ENCODE measurements around the gene DDHD1.

DDHD1 gene

DNA sequence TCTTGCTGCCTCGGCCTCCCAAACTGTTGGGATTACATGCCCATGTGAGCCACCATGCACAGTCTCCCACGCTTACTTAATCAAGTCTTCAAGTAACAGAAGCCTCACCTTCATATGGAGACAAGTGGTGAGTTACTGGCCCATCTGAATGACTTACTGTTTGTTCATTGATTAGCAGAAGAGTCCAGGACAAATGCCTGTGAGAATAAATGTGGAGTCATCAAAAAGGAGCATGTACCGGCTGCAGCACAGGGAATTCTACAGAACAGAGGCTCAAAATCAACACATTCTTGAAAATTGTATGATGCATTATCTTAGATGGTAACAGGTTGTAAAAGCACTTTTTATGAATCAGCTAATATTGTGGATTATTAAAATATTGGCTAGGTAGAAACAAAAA lies 129.8 kb downstream of the DDHD1 start:
- Histone ChIP-seq H3K79me2 (ENCODE audit: low read length) (no peaks in the 10 kb centered on the region), H3K4me1 (ENCODE audit: low read length) (no peaks in the 10 kb centered on the region), H3K9me3 (ENCODE audit: insufficient read depth, low read length) (no peaks in the 10 kb centered on the region), H3K4me2 (ENCODE audit: low read length) (no peak overlapping the region), H3K9ac (ENCODE audit: low read length) (no peak overlapping the region), H2AFZ (ENCODE audit: low read depth, low read length) (no peak overlapping the region), H3K36me3 (replicated peaks; ENCODE audit: low read depth, low read length) (no peaks in the 10 kb centered on the region), H3K4me3 (ENCODE audit: low read length) (no peak overlapping the region), H3K27ac (ENCODE audit: low read length) (no peak overlapping the region), H4K20me1 (ENCODE audit: insufficient read depth, low read length) (no peaks in the 10 kb centered on the region), H3K27me3 (ENCODE audit: low read depth, low read length) (no peaks in the 10 kb centered on the region)
- no peak for TF ChIP-seq CTCF (IDR thresholded peaks at IDR 0.05; ENCODE audit: low read depth, low read length)
- no peak for TF ChIP-seq EZH2phosphoT487 (IDR thresholded peaks at IDR 0.05; ENCODE audit: low read depth)

GRCh38 chr14:53022593-53022992 lies 130.5 kb downstream of the DDHD1 start:
- Histone ChIP-seq H4K20me1 (ENCODE audit: insufficient read depth, low read length) (no peaks in the 10 kb centered on the region), H3K9ac (ENCODE audit: low read length) (no peak overlapping the region), H3K4me1 (ENCODE audit: low read length) (no peaks in the 10 kb centered on the region), H3K4me3 (ENCODE audit: low read length) (no peak overlapping the region), H3K27me3 (ENCODE audit: low read depth, low read length) (no peaks in the 10 kb centered on the region), H3K79me2 (ENCODE audit: low read length) (no peaks in the 10 kb centered on the region), H3K9me3 (ENCODE audit: insufficient read depth, low read length) (no peaks in the 10 kb centered on the region), H2AFZ (ENCODE audit: low read depth, low read length) (no peak overlapping the region), H3K4me2 (ENCODE audit: low read length) (no peak overlapping the region), H3K27ac (ENCODE audit: low read length) (no peak overlapping the region), H3K36me3 (replicated peaks; ENCODE audit: low read depth, low read length) (no peaks in the 10 kb centered on the region)
- TF ChIP-seq CTCF (IDR thresholded peaks at IDR 0.05; ENCODE audit: low read depth, low read length), result no peak

- Histone ChIP-seq H4K20me1 (ENCODE audit: insufficient read depth, low read length) (no peaks in the 10 kb centered on the region), H3K27me3 (ENCODE audit: low read depth, low read length) (no peaks in the 10 kb centered on the region), H3K4me3 (ENCODE audit: low read length) (no peak overlapping the region), H3K79me2 (ENCODE audit: low read length) (no peaks in the 10 kb centered on the region), H3K27ac (ENCODE audit: low read length) (no peak overlapping the region), H3K36me3 (replicated peaks; ENCODE audit: low read depth, low read length) (no peaks in the 10 kb centered on the region), H3K9ac (ENCODE audit: low read length) (no peak overlapping the region), H2AFZ (ENCODE audit: low read depth, low read length) (no peak overlapping the region), H3K9me3 (ENCODE audit: insufficient read depth, low read length) (no peaks in the 10 kb centered on the region), H3K4me2 (ENCODE audit: low read length) (no peak overlapping the region), H3K4me1 (ENCODE audit: low read length) (no peaks in the 10 kb centered on the region)
- no peak for TF ChIP-seq EZH2phosphoT487 (IDR thresholded peaks at IDR 0.05; ENCODE audit: low read depth)
- no peak for TF ChIP-seq CTCF (IDR thresholded peaks at IDR 0.05; ENCODE audit: low read depth, low read length)
These were observed 132.8 kb downstream of the DDHD1 start for GRCh38 chr14:53020193-53020932.

- Histone ChIP-seq H3K4me1 (ENCODE audit: low read length) (no peaks in the 10 kb centered on the region), H3K27ac (ENCODE audit: low read length) (no peak overlapping the region), H3K4me3 (ENCODE audit: low read length) (no peak overlapping the region), H3K9me3 (ENCODE audit: insufficient read depth, low read length) (no peaks in the 10 kb centered on the region), H3K36me3 (replicated peaks; ENCODE audit: low read depth, low read length) (no peaks in the 10 kb centered on the region), H2AFZ (ENCODE audit: low read depth, low read length) (no peak overlapping the region), H3K27me3 (ENCODE audit: low read depth, low read length) (no peaks in the 10 kb centered on the region), H3K4me2 (ENCODE audit: low read length) (no peak overlapping the region), H3K79me2 (ENCODE audit: low read length) (no peaks in the 10 kb centered on the region), H4K20me1 (ENCODE audit: insufficient read depth, low read length) (no peaks in the 10 kb centered on the region), H3K9ac (ENCODE audit: low read length) (no peak overlapping the region)
- TF ChIP-seq EZH2phosphoT487 (IDR thresholded peaks at IDR 0.05; ENCODE audit: low read depth), result no peak
- TF ChIP-seq CTCF (IDR thresholded peaks at IDR 0.05; ENCODE audit: low read depth, low read length), result no peak
These were observed 133.7 kb downstream of the DDHD1 start for GRCh38 chr14:53019406-53019805.

All from OCI-LY3 (cell line).